SK-N-SH (cell line): ENCODE results near the gene AUTS2. TPM values are rescaled to one million over a fixed set of nuclear protein-coding genes. Genes with fewer than 3 reads are reported as not detected.

Source experiments
- CTCF ChIA-PET: fragments of 300-600, 350-600 bp; formaldehyde crosslinking; extraction: SDS; loops from one replicate; lab custom pipeline; 2021; lab: Yijun Ruan, JAX
- POLR2A ChIA-PET: fragments of 350-600 bp; sonication (Branson Sonifier 250); formaldehyde crosslinking; extraction: SDS; loops from one replicate; lab custom pipeline; 2020; ENCODE audit warnings: antibody characterized with exemption, inconsistent platforms; lab: Yijun Ruan, JAX
- DNase-seq: peaks from one replicate; pipeline ENCODE4 v3.0.0; 2012
- H2AFZ ChIP-seq: fragments of 200-600 bp; sonication (generic); 2 replicates; pipeline ENCODE4 v1.8.1; 2016; ENCODE audit warnings: antibody characterized with exemption, mild to moderate bottlenecking, low read depth
- H3F3A ChIP-seq: fragments of 200-600 bp; sonication (generic); replicated peaks from 2 replicates; pipeline ENCODE3; 2016; ENCODE audit warnings: antibody characterized with exemption, mild to moderate bottlenecking; ENCODE audit not compliant: insufficient read depth
- H3K27ac ChIP-seq, 2 experiments: fragments of 200-500 bp in 1 of 2; fragments of 200-600 bp in 1 of 2; sonication (Bioruptor generic) in 1 of 2; sonication (generic), shearing (Covaris generic) in 1 of 2; 2 replicates each; pipeline versions ENCODE4 v1.5.1 to v1.6.1; 2014 to 2016; ENCODE audit warnings: low read depth in 2 of 2, inconsistent platforms in 1 of 2, low read length in 1 of 2, mild to moderate bottlenecking in 1 of 2, mixed read lengths in 1 of 2
- H3K27me3 ChIP-seq: fragments of 200-600 bp; sonication (generic), shearing (Covaris generic); 2 replicates; pipeline ENCODE4 v1.6.1; 2016; ENCODE audit warnings: mixed run types; ENCODE audit not compliant: insufficient read depth
- H3K36me3 ChIP-seq, 2 experiments: fragments of 200-500 bp in 1 of 2; fragments of 200-600 bp in 1 of 2; sonication (Bioruptor generic) in 1 of 2; sonication (generic) in 1 of 2; replicated peaks in 1 of 2; 2 replicates each; pipeline versions ENCODE3 to v1.5.1; 2014 to 2016; ENCODE audit warnings: low read length in 1 of 2, mild to moderate bottlenecking in 1 of 2; ENCODE audit not compliant: insufficient read depth in 2 of 2, control insufficient read depth in 1 of 2
- H3K4me1 ChIP-seq, 2 experiments: fragments of 200-500 bp in 1 of 2; fragments of 200-600 bp in 1 of 2; sonication (Bioruptor generic) in 1 of 2; sonication (generic), shearing (Covaris generic) in 1 of 2; 2 replicates each; pipeline versions ENCODE4 v1.5.1 to v1.6.1; 2014 to 2016; ENCODE audit warnings: low read depth in 1 of 2, low read length in 1 of 2, mixed run types in 1 of 2; ENCODE audit not compliant: insufficient read depth in 2 of 2, control insufficient read depth in 1 of 2
- H3K4me2 ChIP-seq: fragments of 200-600 bp; sonication (generic), shearing (Covaris generic); 2 replicates; pipeline ENCODE4 v1.6.1; 2017; ENCODE audit warnings: mixed run types
- H3K4me3 ChIP-seq, 2 experiments: fragments of 200-500 bp in 1 of 2; fragments of 200-600 bp in 1 of 2; sonication (Bioruptor generic) in 1 of 2; sonication (generic), shearing (Covaris generic) in 1 of 2; 2 replicates each; pipeline versions ENCODE4 v1.5.1 to v1.8.1; 2014 to 2016; ENCODE audit warnings: low read depth in 2 of 2, inconsistent platforms in 1 of 2, low read length in 1 of 2, mild to moderate bottlenecking in 1 of 2, mixed read lengths in 1 of 2, moderate library complexity in 1 of 2
- H3K79me2 ChIP-seq: fragments of 200-600 bp; sonication (generic); 2 replicates; pipeline ENCODE4 v1.8.1; 2017; ENCODE audit warnings: mild to moderate bottlenecking; ENCODE audit not compliant: insufficient read depth
- H3K9ac ChIP-seq: fragments of 200-600 bp; sonication (generic); 2 replicates; pipeline ENCODE4 v1.6.1; 2017; ENCODE audit warnings: mixed run types
- H3K9me2 ChIP-seq: fragments of 200-600 bp; sonication (generic); 2 replicates; pipeline ENCODE4 v1.6.1; 2017; ENCODE audit warnings: mixed run types
- H3K9me3 ChIP-seq: fragments of 200-600 bp; sonication (generic); 2 replicates; pipeline ENCODE4 v1.6.1; 2017; ENCODE audit warnings: mixed run types, mild to moderate bottlenecking, moderate library complexity
- H4K20me1 ChIP-seq: fragments of 200-600 bp; sonication (generic); 2 replicates; pipeline ENCODE4 v1.6.1; 2017; ENCODE audit warnings: mild to moderate bottlenecking, mixed run types; ENCODE audit not compliant: insufficient read depth
- CHD2 ChIP-seq: fragments of 150-350 bp; IDR thresholded peaks from 2 replicates; pipeline ENCODE4 v1.6.1; 2018; ENCODE audit warnings: low read length; ENCODE audit not compliant: partially characterized antibody
- ELF1 ChIP-seq: IDR thresholded peaks from 2 replicates; pipeline ENCODE4 v1.4.0; 2012
- EP300 ChIP-seq, 2 experiments: IDR thresholded peaks; 2 replicates each; pipeline versions ENCODE4 v1.4.0 to v1.6.1; 2012; ENCODE audit warnings: borderline replicate concordance in 1 of 2, low read depth in 1 of 2, low read length in 1 of 2
- FOSL2 ChIP-seq: IDR thresholded peaks from 2 replicates; pipeline ENCODE4 v1.4.0; 2012; ENCODE audit warnings: low read depth, mild to moderate bottlenecking, moderate library complexity, borderline replicate concordance
- FOXJ3 ChIP-seq: sonication (generic); formaldehyde crosslinking; IDR thresholded peaks from 2 replicates; pipeline ENCODE4 v1.5.1; 2020; ENCODE audit warnings: mild to moderate bottlenecking, missing genetic modification reagents
- JUND ChIP-seq: IDR thresholded peaks from 2 replicates; pipeline ENCODE4 v1.4.0; 2012
- MEF2A ChIP-seq: IDR thresholded peaks from 2 replicates; pipeline ENCODE4 v1.4.0; 2012; ENCODE audit warnings: low read depth, borderline replicate concordance
- NRF1 ChIP-seq: IDR thresholded peaks from 2 replicates; pipeline ENCODE4 v1.6.1; 2012; ENCODE audit warnings: low read depth, mild to moderate bottlenecking, low read length
- TEAD4 ChIP-seq: IDR thresholded peaks from 2 replicates; pipeline ENCODE4 v1.4.0; 2012; ENCODE audit warnings: mild to moderate bottlenecking, borderline replicate concordance; ENCODE audit not compliant: insufficient read depth
- YY1 ChIP-seq: IDR thresholded peaks from 2 replicates; pipeline ENCODE4 v1.4.0; 2012; ENCODE audit warnings: low read depth, mild to moderate bottlenecking
- WGBS: methylation state at CpG from one replicate; pipeline ENCODE4 v1.1.6; 2017; ENCODE audit warnings: low lambda C conversion rate; 5-methylcytosine and 5-hydroxymethylcytosine counted together
- polyA plus RNA-seq, 3 experiments: library from polyadenylated mRNA; depleted of rRNA; stranded (reverse); fragments of >200 nt; gene quantifications; 2 replicates each; pipeline ENCODE4 v1.2.3, GENCODE V29; 2012
- TF ChIP-seq, protein P1 (sequence below): IDR thresholded peaks from 2 replicates; pipeline ENCODE4 v1.4.0; 2012; ENCODE audit warnings: low read depth
- TF ChIP-seq, protein P2 (sequence below): IDR thresholded peaks from 2 replicates; pipeline ENCODE4 v1.6.1; 2012; ENCODE audit warnings: mild to moderate bottlenecking, low read depth, low read length, moderate library complexity
- TF ChIP-seq, protein P3 (sequence below): fragments of 200-600 bp; sonication (generic); IDR thresholded peaks from 2 replicates; pipeline ENCODE4 v1.6.1; 2017; ENCODE audit warnings: antibody characterized with exemption, mild to moderate bottlenecking, moderate library complexity
- TF ChIP-seq, protein P4 (sequence below): fragments of 150-350 bp; IDR thresholded peaks from 2 replicates; pipeline ENCODE4 v1.6.1; 2016; ENCODE audit warnings: mild to moderate bottlenecking, low read depth, low read length

AUTS2 gene
- polyA plus RNA-seq, 1 of the 3 experiments (the other 2 are of a cell fraction): 15.6 TPM

DNA sequence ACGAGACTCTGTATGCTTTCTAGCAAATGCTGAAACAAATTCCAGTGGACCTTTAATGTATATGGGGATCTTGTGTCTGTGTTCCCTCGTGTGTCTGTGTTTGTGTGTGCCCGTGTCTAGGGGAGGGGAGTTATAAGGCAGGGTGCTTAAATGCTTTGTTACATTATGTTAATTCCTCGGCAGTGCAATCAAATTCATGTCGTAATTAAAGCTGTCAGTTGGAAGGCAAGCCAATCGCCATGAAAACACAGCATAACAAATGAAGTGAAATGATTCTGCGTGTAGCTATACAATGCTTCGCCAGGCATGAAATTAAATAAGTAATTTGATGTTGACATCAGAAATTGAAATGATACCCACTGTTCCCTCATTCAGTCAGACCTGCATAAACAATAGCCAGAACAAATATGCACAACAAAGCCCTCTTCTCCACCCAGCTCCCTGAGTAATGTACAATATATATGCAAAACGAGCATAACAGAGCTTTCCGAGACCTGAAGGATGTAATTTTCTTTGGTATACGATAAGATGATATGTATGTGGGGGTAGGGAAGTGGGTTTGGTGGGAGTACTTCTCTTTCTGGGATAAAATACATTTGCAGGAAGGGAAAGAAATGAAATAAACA, 534.1 kb downstream of the AUTS2 start:
- H3K4me1 ChIP-seq: peaks cover 0 to 46% of the 10 kb centered on the region in 2 experiments; a peak in 2 of 4 replicates
- no peak overlapping the region for H3K4me2 ChIP-seq
- H4K20me1 ChIP-seq: no peaks in the 10 kb centered on the region
- no peaks in the 10 kb centered on the region for H3K79me2 ChIP-seq
- H2AFZ ChIP-seq: no peak overlapping the region
- no peaks in the 10 kb centered on the region for H3K27me3 ChIP-seq
- no peak overlapping the region for H3K9ac ChIP-seq
- H3F3A ChIP-seq: no peaks in the 10 kb centered on the region
- no peak overlapping the region for H3K4me3 ChIP-seq
- H3K9me2 ChIP-seq: no peaks in the 10 kb centered on the region; the same call in 1 of the 2 replicates
- ChIA-PET CTCF (interaction anchor here (0.6 to 5.6 kb wide), 9 partner anchors 8 to 566 kb away, joined by 3 to 31 read pairs (median 4); no protein-coding TSS in a partner anchor), POLR2A (no interaction called here)
- no peak for DNase-seq
- 82% methylated on average over 11 of the region's 11 CpGs for WGBS
- TF ChIP-seq FOSL2: no peak
- no peak for TF ChIP-seq JUND
- TF ChIP-seq, protein P1, sequence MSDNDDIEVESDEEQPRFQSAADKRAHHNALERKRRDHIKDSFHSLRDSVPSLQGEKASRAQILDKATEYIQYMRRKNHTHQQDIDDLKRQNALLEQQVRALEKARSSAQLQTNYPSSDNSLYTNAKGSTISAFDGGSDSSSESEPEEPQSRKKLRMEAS: no peak
- TF ChIP-seq EP300 (IDR thresholded peaks at IDR 0.05; ENCODE audit: borderline replicate concordance in 1 of 2, low read depth in 1 of 2, low read length in 1 of 2): no peak
- no peak for TF ChIP-seq TEAD4
- no peak for TF ChIP-seq ELF1
- TF ChIP-seq, protein P2, sequence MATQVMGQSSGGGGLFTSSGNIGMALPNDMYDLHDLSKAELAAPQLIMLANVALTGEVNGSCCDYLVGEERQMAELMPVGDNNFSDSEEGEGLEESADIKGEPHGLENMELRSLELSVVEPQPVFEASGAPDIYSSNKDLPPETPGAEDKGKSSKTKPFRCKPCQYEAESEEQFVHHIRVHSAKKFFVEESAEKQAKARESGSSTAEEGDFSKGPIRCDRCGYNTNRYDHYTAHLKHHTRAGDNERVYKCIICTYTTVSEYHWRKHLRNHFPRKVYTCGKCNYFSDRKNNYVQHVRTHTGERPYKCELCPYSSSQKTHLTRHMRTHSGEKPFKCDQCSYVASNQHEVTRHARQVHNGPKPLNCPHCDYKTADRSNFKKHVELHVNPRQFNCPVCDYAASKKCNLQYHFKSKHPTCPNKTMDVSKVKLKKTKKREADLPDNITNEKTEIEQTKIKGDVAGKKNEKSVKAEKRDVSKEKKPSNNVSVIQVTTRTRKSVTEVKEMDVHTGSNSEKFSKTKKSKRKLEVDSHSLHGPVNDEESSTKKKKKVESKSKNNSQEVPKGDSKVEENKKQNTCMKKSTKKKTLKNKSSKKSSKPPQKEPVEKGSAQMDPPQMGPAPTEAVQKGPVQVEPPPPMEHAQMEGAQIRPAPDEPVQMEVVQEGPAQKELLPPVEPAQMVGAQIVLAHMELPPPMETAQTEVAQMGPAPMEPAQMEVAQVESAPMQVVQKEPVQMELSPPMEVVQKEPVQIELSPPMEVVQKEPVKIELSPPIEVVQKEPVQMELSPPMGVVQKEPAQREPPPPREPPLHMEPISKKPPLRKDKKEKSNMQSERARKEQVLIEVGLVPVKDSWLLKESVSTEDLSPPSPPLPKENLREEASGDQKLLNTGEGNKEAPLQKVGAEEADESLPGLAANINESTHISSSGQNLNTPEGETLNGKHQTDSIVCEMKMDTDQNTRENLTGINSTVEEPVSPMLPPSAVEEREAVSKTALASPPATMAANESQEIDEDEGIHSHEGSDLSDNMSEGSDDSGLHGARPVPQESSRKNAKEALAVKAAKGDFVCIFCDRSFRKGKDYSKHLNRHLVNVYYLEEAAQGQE: no peak
- TF ChIP-seq, protein P3, sequence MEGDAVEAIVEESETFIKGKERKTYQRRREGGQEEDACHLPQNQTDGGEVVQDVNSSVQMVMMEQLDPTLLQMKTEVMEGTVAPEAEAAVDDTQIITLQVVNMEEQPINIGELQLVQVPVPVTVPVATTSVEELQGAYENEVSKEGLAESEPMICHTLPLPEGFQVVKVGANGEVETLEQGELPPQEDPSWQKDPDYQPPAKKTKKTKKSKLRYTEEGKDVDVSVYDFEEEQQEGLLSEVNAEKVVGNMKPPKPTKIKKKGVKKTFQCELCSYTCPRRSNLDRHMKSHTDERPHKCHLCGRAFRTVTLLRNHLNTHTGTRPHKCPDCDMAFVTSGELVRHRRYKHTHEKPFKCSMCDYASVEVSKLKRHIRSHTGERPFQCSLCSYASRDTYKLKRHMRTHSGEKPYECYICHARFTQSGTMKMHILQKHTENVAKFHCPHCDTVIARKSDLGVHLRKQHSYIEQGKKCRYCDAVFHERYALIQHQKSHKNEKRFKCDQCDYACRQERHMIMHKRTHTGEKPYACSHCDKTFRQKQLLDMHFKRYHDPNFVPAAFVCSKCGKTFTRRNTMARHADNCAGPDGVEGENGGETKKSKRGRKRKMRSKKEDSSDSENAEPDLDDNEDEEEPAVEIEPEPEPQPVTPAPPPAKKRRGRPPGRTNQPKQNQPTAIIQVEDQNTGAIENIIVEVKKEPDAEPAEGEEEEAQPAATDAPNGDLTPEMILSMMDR: no peak
- no peak for TF ChIP-seq NRF1
- no peak for TF ChIP-seq YY1
- TF ChIP-seq CHD2: no peak
- TF ChIP-seq, protein P4, sequence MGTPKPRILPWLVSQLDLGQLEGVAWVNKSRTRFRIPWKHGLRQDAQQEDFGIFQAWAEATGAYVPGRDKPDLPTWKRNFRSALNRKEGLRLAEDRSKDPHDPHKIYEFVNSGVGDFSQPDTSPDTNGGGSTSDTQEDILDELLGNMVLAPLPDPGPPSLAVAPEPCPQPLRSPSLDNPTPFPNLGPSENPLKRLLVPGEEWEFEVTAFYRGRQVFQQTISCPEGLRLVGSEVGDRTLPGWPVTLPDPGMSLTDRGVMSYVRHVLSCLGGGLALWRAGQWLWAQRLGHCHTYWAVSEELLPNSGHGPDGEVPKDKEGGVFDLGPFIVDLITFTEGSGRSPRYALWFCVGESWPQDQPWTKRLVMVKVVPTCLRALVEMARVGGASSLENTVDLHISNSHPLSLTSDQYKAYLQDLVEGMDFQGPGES: no peak
- no peak for TF ChIP-seq MEF2A
- no peak for TF ChIP-seq FOXJ3 (CRISPR knock-in tag)
- no peaks in the 10 kb centered on the region for H3K36me3 ChIP-seq
- H3K9me3 ChIP-seq: no peaks in the 10 kb centered on the region
- no peak overlapping the region for H3K27ac ChIP-seq
